ENCODE measurements around the gene RASGRF1. TPM values are rescaled to one million over a fixed set of nuclear protein-coding genes. Genes with fewer than 3 reads are reported as not detected.

The RASGRF1 gene
- total RNA-seq, 1 donor from 2014 or later: 0.07 TPM

DNA sequence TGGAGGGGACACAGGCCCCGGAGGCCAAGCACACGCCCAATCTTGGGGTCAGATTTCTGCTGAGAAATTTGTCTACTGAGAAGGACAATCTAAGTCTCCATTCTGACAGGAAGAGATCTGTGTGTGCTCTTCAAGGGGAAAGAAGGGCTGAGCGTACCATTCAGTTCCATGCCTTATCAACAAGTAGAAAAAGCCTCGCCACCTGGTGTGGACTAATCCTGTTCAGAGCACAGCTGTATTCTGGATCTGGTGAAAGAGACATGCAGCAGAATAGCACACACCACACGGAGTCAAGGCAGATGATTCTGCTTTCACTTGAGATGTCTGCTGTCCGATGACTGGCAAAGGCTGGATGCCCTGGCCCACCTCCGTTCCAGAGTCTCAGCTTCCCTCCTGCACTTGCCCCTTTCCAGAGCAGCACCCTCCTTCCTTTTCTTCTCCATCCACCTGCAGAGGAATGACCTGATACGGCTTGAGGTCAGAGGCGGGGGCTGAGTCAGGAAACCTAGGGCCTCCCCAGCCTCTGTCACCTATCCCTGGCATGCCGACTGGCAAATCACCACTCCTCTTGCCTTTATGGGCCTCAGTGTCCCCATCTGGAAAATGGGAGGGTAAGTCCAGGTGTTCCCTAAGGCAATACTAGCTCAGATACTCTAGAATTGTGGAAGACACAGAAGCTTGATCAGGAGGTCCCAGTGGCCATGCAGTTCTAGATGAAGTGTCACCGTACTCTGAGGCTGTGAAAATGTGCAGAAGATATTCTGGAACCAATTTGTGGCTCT is 108.9 kb downstream of the RASGRF1 start:
- Mint-ChIP-seq H3K36me3 (no peaks in the 10 kb centered on the region), H3K4me1 (peaks cover 18% of the 10 kb centered on the region)
- no peak for TF ChIP-seq CTCF (IDR thresholded peaks at IDR 0.05; ENCODE audit: unreplicated experiment)

DNA sequence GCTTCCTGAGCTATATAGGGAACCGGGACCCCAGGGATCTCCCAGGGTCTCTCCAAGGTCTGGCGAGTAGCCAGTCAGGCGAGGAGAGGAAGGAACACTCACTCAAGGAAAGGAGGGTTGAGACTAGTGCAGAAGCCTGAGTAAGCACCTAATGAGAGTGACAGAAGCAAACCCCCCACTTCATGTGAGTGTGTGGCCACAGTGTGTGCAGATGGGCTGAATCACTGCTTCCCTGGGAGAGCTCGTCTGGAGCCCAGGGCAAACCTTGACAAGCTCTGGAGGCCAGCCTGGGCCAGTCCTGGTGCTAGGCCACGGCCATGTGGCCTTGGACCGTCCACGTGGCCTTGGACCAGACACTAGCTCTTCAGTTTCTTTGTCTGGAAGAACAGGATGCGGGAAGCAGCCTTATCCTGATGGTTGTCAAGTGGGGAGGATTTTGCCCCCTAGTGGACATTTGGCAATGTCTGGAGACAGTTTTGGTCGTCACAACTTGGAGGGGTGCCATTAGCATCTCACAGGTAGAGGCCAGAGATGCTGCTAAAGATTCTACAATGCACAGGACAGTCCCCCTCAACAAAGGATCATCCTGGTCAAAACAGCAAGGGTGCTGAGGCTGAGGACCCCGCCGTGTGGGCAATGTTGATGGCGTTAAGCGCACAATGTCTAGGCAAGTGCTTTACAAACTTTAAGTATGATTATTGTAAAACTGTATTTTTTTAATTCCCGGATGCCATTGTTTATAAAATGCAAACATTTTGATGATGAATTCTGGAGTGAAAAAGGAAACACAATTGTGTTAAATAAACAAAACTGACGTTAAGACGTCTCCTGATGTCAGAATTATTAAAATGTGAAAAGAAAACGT is 110.9 kb downstream of the RASGRF1 start:
- Mint-ChIP-seq H3K27ac (peak overlapping the region; percentile 61), H3K36me3 (no peaks in the 10 kb centered on the region), H3K4me1 (peaks cover 18% of the 10 kb centered on the region), H3K4me3 (no peak overlapping the region), H3K9me3 (no peaks in the 10 kb centered on the region), H3K27me3 (ENCODE audit: low read depth) (no peaks in the 10 kb centered on the region)
- TF ChIP-seq CTCF (IDR thresholded peaks at IDR 0.05; ENCODE audit: unreplicated experiment): peak; percentile 85
- peak; percentile 53 to 72 for DNase-seq (ENCODE audit: low spot score in 2 of 2, unreplicated experiment in 2 of 2)

More for the DNA sequence above, 108.9 kb downstream of the RASGRF1 start:
- no peaks in the 10 kb centered on the region for H3K27me3 Mint-ChIP-seq (ENCODE audit: low read depth)
- H3K27ac Mint-ChIP-seq: no peak overlapping the region
- DNase-seq (ENCODE audit: low spot score in 2 of 2, unreplicated experiment in 2 of 2): no peak
- H3K9me3 Mint-ChIP-seq: no peaks in the 10 kb centered on the region
- no peak overlapping the region for H3K4me3 Mint-ChIP-seq

DNA sequence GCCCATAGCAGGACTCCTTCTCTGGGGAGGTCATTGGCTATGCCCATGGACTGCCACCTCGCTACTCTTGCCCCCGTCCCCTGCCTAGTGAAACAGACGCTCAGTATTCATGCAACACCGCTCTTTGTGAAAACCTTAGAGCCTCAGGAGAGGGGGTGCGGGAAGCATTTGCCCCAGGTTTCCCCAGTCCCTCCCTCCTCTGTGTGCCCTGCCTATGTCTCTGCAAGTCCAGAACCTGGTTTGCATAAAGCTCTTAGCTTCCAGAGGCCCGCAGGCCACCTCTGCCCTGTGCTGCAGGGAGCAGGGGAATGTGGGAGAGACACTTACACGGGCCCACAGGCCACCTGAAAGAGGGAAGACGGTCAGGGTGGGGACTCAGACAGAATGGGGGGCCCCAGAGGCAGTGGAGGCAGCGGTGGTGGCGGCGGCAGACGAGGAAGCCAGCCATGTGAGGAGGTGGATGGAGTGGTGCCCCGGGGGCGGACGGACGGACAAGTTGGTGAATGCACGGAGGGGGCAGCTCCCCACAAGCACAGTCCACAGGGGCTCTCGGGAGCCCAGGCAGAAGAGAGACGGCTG is 111.9 kb downstream of the RASGRF1 start:
- H3K27ac Mint-ChIP-seq: peak overlapping the region; percentile 30
- DNase-seq (ENCODE audit: low spot score in 2 of 2, unreplicated experiment in 2 of 2): no peak
- no peak for TF ChIP-seq CTCF (IDR thresholded peaks at IDR 0.05; ENCODE audit: unreplicated experiment)
- H3K27me3 Mint-ChIP-seq (ENCODE audit: low read depth): no peaks in the 10 kb centered on the region
- H3K36me3 Mint-ChIP-seq: no peaks in the 10 kb centered on the region
- no peaks in the 10 kb centered on the region for H3K9me3 Mint-ChIP-seq
- peaks cover 18% of the 10 kb centered on the region for H3K4me1 Mint-ChIP-seq
- H3K4me3 Mint-ChIP-seq: no peak overlapping the region

GRCh38 chr15:78977591-78978347 is 112.8 kb downstream of the RASGRF1 start:
- Mint-ChIP-seq H3K9me3 (no peaks in the 10 kb centered on the region), H3K27ac (no peak overlapping the region), H3K27me3 (ENCODE audit: low read depth) (no peaks in the 10 kb centered on the region), H3K4me1 (peaks cover 18% of the 10 kb centered on the region), H3K4me3 (no peak overlapping the region), H3K36me3 (no peaks in the 10 kb centered on the region)
- TF ChIP-seq CTCF (IDR thresholded peaks at IDR 0.05; ENCODE audit: unreplicated experiment): no peak
- DNase-seq (ENCODE audit: low spot score in 2 of 2, unreplicated experiment in 2 of 2): no peak

- H3K4me1 Mint-ChIP-seq: peaks cover 18% of the 10 kb centered on the region
- no peak for TF ChIP-seq CTCF (IDR thresholded peaks at IDR 0.05; ENCODE audit: unreplicated experiment)
Observed at GRCh38 chr15:78977091-78977571, 113.4 kb downstream of the RASGRF1 start.

More at GRCh38 chr15:78977091-78977571, 113.4 kb downstream of the RASGRF1 start:
- Mint-ChIP-seq H3K36me3 (no peaks in the 10 kb centered on the region), H3K27ac (no peak overlapping the region), H3K27me3 (ENCODE audit: low read depth) (no peaks in the 10 kb centered on the region), H3K9me3 (no peaks in the 10 kb centered on the region), H3K4me3 (no peak overlapping the region)
- no peak for DNase-seq (ENCODE audit: low spot score in 2 of 2, unreplicated experiment in 2 of 2)

All from mesothelial cell of epicardium (in vitro differentiated cells).